CMK (cell line): ENCODE measurements around the gene AKAP1.

Source experiments
- DNase-seq: peaks from one replicate; pipeline ENCODE4 v3.0.0-alpha.2; 2010; ENCODE audit warnings: low read depth

AKAP1 gene

GRCh38 chr17:57168695-57169094 is 83.6 kb downstream of the AKAP1 start:
- no peak for DNase-seq

- no peak for DNase-seq
These were observed 85.8 kb downstream of the AKAP1 start for GRCh38 chr17:57170866-57171265.
